Panc1 (cell line): ENCODE measurements around the gene PRAMEF14. TPM values are rescaled to one million over a fixed set of nuclear protein-coding genes. Genes with fewer than 3 reads are reported as not detected.
"Not testable (repeated sequence)": the region's sequence is repeated elsewhere in the genome, so short reads cannot be mapped to it uniquely, and the experiment has no call there.

ENCODE experiments used
- ATAC-seq: fragments of 200-7000 bp; cut with Tn5 transposase; 2 replicates; pipeline ENCODE4 v1.9.1; 2020; ENCODE audit warnings: mild to moderate bottlenecking, moderate library complexity
- Bru-seq: library from RNA; stranded (reverse); fragments of 400-500 nt; gene quantifications from one replicate; lab custom pipeline; 2021; lab: Mats Ljungman, UMichigan
- BruChase-seq, 2 experiments: library from RNA; stranded (reverse); fragments of 400-500 nt; gene quantifications; one replicate each; lab custom pipeline; 2021; lab: Mats Ljungman, UMichigan
- BruUV-seq: library from RNA; stranded (reverse); fragments of 400-500 nt; replicated peaks from 2 replicates; lab custom pipeline; 2021; lab: Mats Ljungman, UMichigan
- CTCF ChIA-PET: fragments of 300-600 bp; sonication (Branson Sonifier 250); formaldehyde crosslinking; loops from one replicate; lab custom pipeline; 2022; ENCODE audit warnings: antibody characterized with exemption; lab: Charles Lee
- POLR2A ChIA-PET: fragments of 300-600 bp; sonication (Branson Sonifier 250); formaldehyde crosslinking; loops from one replicate; lab custom pipeline; 2022; ENCODE audit warnings: antibody characterized with exemption; lab: Charles Lee
- DNase-seq: peaks from one replicate; pipeline ENCODE4 v3.0.0-alpha.2; 2010; ENCODE audit warnings: low read depth, low spot score
- H3K27ac ChIP-seq: 2 replicates; pipeline ENCODE4 v1.5.1; 2011; ENCODE audit warnings: mild to moderate bottlenecking, low read length, inconsistent platforms
- H3K27me3 ChIP-seq: fragments of 200-500 bp; sonication (Bioruptor generic); 2 replicates; pipeline ENCODE4 v1.6.0; 2014; ENCODE audit warnings: low read length, inconsistent platforms; ENCODE audit not compliant: control insufficient read depth, insufficient read depth
- H3K36me3 ChIP-seq: fragments of 200-500 bp; sonication (Bioruptor generic); 2 replicates; pipeline ENCODE4 v1.5.1; 2014; ENCODE audit warnings: inconsistent platforms, mild to moderate bottlenecking, low read length, moderate library complexity; ENCODE audit not compliant: control insufficient read depth, insufficient read depth
- H3K4me1 ChIP-seq: 2 replicates; pipeline ENCODE4 v1.5.1; 2011; ENCODE audit warnings: inconsistent platforms, mild to moderate bottlenecking, low read length, moderate library complexity; ENCODE audit not compliant: control insufficient read depth, insufficient read depth
- H3K4me3 ChIP-seq, 2 experiments: 2 replicates each; pipeline ENCODE4 v1.5.1; 2011 to 2012; ENCODE audit warnings: low read depth in 2 of 2, low read length in 2 of 2, mild to moderate bottlenecking in 2 of 2, inconsistent platforms in 1 of 2, moderate library complexity in 1 of 2
- H3K9me3 ChIP-seq: fragments of 200-500 bp; sonication (Bioruptor generic); 2 replicates; pipeline ENCODE4 v1.5.1; 2014; ENCODE audit warnings: low read depth, mild to moderate bottlenecking, inconsistent platforms, low read length, moderate library complexity; ENCODE audit not compliant: control insufficient read depth, insufficient read depth
- in situ Hi-C: cut with HindIII; loops from 2 replicates; pipeline ENCODE4 v1.10.0; 2016; ENCODE audit warnings: low sequenced_read_pairs, low pct_unique_long_range_greater_than_20kb
- intact Hi-C: fragments of 100-400 bp; cut with micrococcal nuclease; formaldehyde crosslinking; loops from one replicate; pipeline ENCODE4 v1.10.0; 2022; ENCODE audit not compliant: unreplicated experiment
- long read RNA-seq: library from polyadenylated mRNA; unstranded; transcript quantifications from one replicate; pipeline ENCODE4 v2.0.0, GENCODE V29; 2021; ENCODE audit not compliant: unreplicated experiment
- polyA plus RNA-seq: library from polyadenylated mRNA; unstranded; fragments of >200 nt; gene quantifications from one replicate; pipeline ENCODE4 v1.2.1, GENCODE V29; 2012; ENCODE audit warnings: missing spikeins; ENCODE audit not compliant: insufficient read length
- total RNA-seq: library from RNA; stranded (reverse); gene quantifications from one replicate; pipeline ENCODE4 v1.2.1, GENCODE V29; 2021; ENCODE audit not compliant: unreplicated experiment

Gene PRAMEF14, protein sequence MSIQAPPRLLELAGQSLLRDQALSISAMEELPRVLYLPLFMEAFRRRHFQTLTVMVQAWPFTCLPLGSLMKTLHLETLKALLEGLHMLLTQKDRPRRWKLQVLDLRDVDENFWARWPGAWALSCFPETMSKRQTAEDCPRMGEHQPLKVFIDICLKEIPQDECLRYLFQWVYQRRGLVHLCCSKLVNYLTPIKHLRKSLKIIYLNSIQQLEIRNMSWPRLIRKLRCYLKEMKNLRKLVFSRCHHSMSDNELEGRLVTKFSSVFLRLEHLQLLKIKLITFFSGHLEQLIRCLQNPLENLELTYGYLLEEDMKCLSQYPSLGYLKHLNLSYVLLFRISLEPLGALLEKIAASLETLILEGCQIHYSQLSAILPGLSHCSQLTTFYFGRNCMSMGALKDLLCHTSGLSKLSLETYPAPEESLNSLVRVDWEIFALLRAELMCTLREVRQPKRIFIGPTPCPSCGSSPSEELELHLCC
- total RNA-seq (not detected), Bru-seq, nascent RNA (not detected), BruChase-seq, experiment 1, labeled RNA remaining after a 2-hour chase (not detected), BruChase-seq, experiment 2, labeled RNA remaining after a 6-hour chase (not detected)
- polyA plus RNA-seq = not detected
- long read RNA-seq = 0 reads

DNA sequence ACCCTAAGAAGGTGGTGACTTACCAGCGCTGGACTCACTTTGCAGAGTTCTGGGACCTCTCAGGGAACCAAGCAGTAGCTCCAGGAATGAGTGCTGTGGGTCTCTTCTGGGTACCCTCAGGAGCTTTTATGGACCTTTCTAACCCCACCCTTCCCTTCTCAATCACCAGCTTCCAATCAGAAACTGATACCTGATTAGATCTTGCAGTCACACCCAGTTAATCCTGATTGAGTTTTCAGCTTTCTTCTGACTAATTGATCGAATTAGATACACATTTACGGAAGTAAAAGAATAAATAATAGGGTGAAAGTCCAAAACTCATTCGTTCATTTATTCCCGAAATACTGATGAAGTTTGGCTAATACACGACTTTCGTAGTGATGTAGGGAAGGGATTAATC, at the start of gene PRAMEF14:
Gene PRAMEF14, minus strand, starts transcription at position 101 of the 400 bp plus-strand sequence. CDS start 1,820 bp downstream, outside the sequence.
- intact Hi-C loops, in situ Hi-C loops, ATAC-seq, POLR2A ChIA-PET, H3K4me3 ChIP-seq, H3K36me3 ChIP-seq, CTCF ChIA-PET, BruUV-seq, H3K27me3 ChIP-seq, H3K4me1 ChIP-seq, DNase-seq, H3K27ac ChIP-seq, H3K9me3 ChIP-seq: not testable (repeated sequence)

- in situ Hi-C loops, POLR2A ChIA-PET, H3K9me3 ChIP-seq, H3K36me3 ChIP-seq, intact Hi-C loops, BruUV-seq, DNase-seq, CTCF ChIA-PET, H3K4me3 ChIP-seq, H3K27me3 ChIP-seq, H3K4me1 ChIP-seq, ATAC-seq, H3K27ac ChIP-seq: not testable (repeated sequence)
These were observed 48.4 kb upstream of the PRAMEF14 start for GRCh38 chr1:13395311-13395710.

- POLR2A ChIA-PET, intact Hi-C loops: not testable (repeated sequence)
These were observed 47.8 kb upstream of the PRAMEF14 start for GRCh38 chr1:13394761-13395160.

DNA sequence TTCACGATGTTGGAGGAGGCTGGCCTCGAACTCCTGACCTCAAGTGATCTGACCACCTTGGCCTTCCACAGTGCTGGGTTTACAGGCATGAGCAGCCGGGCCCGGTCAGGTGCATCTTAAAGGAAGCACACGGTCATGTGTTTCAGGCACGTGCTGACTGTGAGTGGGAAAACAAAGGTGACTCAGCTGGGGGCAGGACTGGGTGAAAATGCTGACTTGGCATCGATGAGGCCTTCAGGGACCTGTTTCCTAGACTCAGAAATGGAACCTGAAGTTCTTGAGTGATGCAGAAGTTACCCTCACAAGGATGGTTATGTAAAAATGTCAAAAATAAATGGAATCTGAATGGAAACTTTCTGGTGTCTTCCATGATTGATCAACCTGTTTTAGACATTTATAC, 46.1 kb upstream of the PRAMEF14 start:
- intact Hi-C loops, in situ Hi-C loops, H3K36me3 ChIP-seq, H3K9me3 ChIP-seq, H3K4me1 ChIP-seq, DNase-seq, CTCF ChIA-PET, H3K27me3 ChIP-seq, ATAC-seq, BruUV-seq, POLR2A ChIA-PET, H3K4me3 ChIP-seq, H3K27ac ChIP-seq: not testable (repeated sequence)

More at GRCh38 chr1:13394761-13395160, 47.8 kb upstream of the PRAMEF14 start:
- H3K27ac ChIP-seq, BruUV-seq, H3K27me3 ChIP-seq, H3K4me3 ChIP-seq, DNase-seq, H3K36me3 ChIP-seq, in situ Hi-C loops, H3K9me3 ChIP-seq, CTCF ChIA-PET, ATAC-seq, H3K4me1 ChIP-seq: not testable (repeated sequence)

DNA sequence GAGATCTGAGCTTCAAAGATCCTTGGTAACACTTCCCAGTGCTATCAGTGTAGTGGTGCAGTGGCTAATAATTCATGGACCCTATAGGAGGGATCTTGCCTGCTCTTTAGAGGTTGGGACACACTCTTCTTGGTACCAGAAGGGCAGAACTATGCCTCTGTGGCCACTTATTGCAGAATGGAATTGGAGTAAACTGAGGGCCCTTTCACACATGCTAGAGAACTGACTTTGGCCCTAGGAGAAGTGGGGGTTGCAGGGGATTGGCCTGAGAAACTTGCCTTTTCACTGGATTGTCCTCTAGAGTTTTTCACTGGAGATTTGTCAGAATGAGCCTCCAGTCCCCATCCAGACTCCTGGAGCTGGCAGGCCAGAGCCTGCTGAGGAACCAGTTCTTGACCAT, 42.4 kb upstream of the PRAMEF14 start, which contains the start of gene PRAMEF17:
Gene PRAMEF17, plus strand, starts transcription at position 301 of the 400 bp plus-strand sequence. Its CDS starts 26 bp downstream, at position 327.
- H3K9me3 ChIP-seq, H3K27ac ChIP-seq, H3K27me3 ChIP-seq, DNase-seq, H3K36me3 ChIP-seq, POLR2A ChIA-PET, CTCF ChIA-PET, BruUV-seq, in situ Hi-C loops, H3K4me1 ChIP-seq, H3K4me3 ChIP-seq, ATAC-seq, intact Hi-C loops: not testable (repeated sequence)

DNA sequence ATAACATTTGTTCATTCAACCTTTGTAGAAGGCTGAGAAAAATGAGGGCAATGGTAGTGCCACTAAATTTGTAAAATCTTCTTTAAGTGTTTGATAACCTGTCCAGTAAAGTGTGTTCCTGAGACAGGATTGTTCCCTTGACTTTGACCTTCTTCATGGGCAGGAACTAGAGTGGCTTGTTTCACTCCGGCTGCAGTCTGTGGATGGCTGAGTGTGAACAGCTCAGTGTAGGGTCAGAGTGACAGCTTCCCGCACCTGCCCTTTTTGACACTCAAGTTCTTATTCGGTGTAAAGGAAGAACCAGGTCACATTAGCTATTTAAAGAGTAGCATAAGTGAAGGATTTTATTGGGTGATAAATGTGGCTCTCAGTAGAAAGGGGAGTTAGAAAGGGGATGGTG, 33.4 kb upstream of the PRAMEF14 start:
- in situ Hi-C loops, DNase-seq, BruUV-seq, H3K4me1 ChIP-seq, H3K4me3 ChIP-seq, CTCF ChIA-PET, intact Hi-C loops, H3K36me3 ChIP-seq, ATAC-seq, H3K27me3 ChIP-seq, H3K9me3 ChIP-seq, H3K27ac ChIP-seq: not testable (repeated sequence)
- POLR2A ChIA-PET = interaction anchor here (0.6 kb wide), 1 partner anchor 45 kb away, joined by 4 read pairs; no protein-coding TSS in a partner anchor

DNA sequence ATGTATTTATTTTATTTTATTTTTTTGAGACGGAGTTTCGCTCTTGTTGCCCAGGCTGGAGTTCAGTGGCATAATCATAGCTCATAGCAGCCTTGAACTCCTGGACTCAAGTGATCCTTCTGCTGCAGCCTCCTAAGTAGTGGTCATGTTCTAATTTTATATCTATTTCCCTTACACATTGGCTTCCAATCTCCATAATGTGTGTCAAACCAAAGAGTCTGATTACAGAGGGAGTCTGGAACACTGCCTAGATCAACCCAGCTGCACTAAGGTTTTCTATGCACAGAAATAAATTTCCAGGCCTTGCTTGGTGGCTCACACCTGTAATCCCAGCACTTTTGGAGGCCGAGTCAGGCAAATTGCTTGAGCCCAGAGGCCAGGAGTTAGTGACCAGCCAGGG, 32.0 kb upstream of the PRAMEF14 start:
- in situ Hi-C loops, H3K4me1 ChIP-seq, H3K36me3 ChIP-seq, DNase-seq, H3K27me3 ChIP-seq, BruUV-seq, ATAC-seq, CTCF ChIA-PET, H3K27ac ChIP-seq, H3K9me3 ChIP-seq, H3K4me3 ChIP-seq, intact Hi-C loops, POLR2A ChIA-PET: not testable (repeated sequence)
